GM23338 (cell line): Measurements from ENCODE around the gene NET1. TPM values are rescaled to one million over a fixed set of nuclear protein-coding genes. Genes with fewer than 3 reads are reported as not detected.
A peak's percentile ranks its signal among the peaks of the same experiment; 100 is the strongest.

Experiments used
- ATAC-seq: fragments of 200-7000 bp; cut with Tn5 transposase; 3 replicates; pipeline ENCODE4 v1.9.1; 2020
- DNase-seq: peaks from one replicate; pipeline ENCODE4 v3.0.0-alpha.2; 2015; ENCODE audit warnings: low spot score
- H2AFZ ChIP-seq: fragments of 200-600 bp; sonication (generic); 2 replicates; pipeline ENCODE4 v1.8.0; 2016; ENCODE audit warnings: antibody characterized with exemption, mild to moderate bottlenecking, moderate library complexity
- H3F3A ChIP-seq: fragments of 200-600 bp; sonication (generic); replicated peaks from 2 replicates; pipeline ENCODE4 v1.8.0; 2017; ENCODE audit warnings: antibody characterized with exemption, mixed run types, low read depth
- H3K27ac ChIP-seq: fragments of 200-600 bp; sonication (generic); 2 replicates; pipeline ENCODE4 v1.6.1; 2016; ENCODE audit warnings: low read depth
- H3K27me3 ChIP-seq: fragments of 200-600 bp; sonication (generic); 2 replicates; pipeline ENCODE4 v1.8.0; 2016; ENCODE audit warnings: mild to moderate bottlenecking, mixed run types, moderate library complexity; ENCODE audit not compliant: insufficient read depth
- H3K36me3 ChIP-seq: fragments of 200-600 bp; sonication (generic); 2 replicates; pipeline ENCODE4 v1.8.0; 2016; ENCODE audit warnings: mild to moderate bottlenecking; ENCODE audit not compliant: insufficient read depth
- H3K4me1 ChIP-seq: fragments of 200-600 bp; sonication (generic); 2 replicates; pipeline ENCODE4 v1.8.0; 2016; ENCODE audit warnings: mild to moderate bottlenecking, moderate library complexity; ENCODE audit not compliant: insufficient read depth
- H3K4me2 ChIP-seq: fragments of 200-600 bp; sonication (generic); 2 replicates; pipeline ENCODE4 v1.7.1; 2017; ENCODE audit warnings: mixed run types
- H3K4me3 ChIP-seq: fragments of 200-600 bp; sonication (generic); 2 replicates; pipeline ENCODE4 v1.6.1; 2016; ENCODE audit warnings: mixed run types
- H3K79me2 ChIP-seq: fragments of 200-600 bp; sonication (generic); replicated peaks from 2 replicates; pipeline ENCODE4 v1.8.0; 2017; ENCODE audit warnings: mild to moderate bottlenecking; ENCODE audit not compliant: insufficient read depth
- H3K9me2 ChIP-seq: fragments of 200-600 bp; sonication (generic); 2 replicates; pipeline ENCODE4 v1.8.0; 2017; ENCODE audit not compliant: insufficient read depth
- H4K20me1 ChIP-seq: fragments of 200-600 bp; sonication (generic); replicated peaks from 2 replicates; pipeline ENCODE4 v1.8.0; 2017; ENCODE audit warnings: mild to moderate bottlenecking; ENCODE audit not compliant: insufficient read depth
- H3K27ac Mint-ChIP-seq: 2 replicates; pipeline ENCODE4 v1.8.0; 2020; ENCODE audit warnings: inconsistent platforms, mild to moderate bottlenecking, moderate library complexity, mixed read lengths
- H3K27me3 Mint-ChIP-seq: 3 replicates; pipeline ENCODE4 v1.8.0; 2022; ENCODE audit warnings: low read depth, mild to moderate bottlenecking, moderate library complexity, mixed read lengths, inconsistent platforms; ENCODE audit not compliant: insufficient read depth, poor library complexity
- H3K36me3 Mint-ChIP-seq: 3 replicates; pipeline ENCODE4 v1.8.0; 2021; ENCODE audit warnings: low read depth, mild to moderate bottlenecking, inconsistent platforms, moderate library complexity, mixed read lengths
- H3K4me1 Mint-ChIP-seq: 3 replicates; pipeline ENCODE4 v1.8.0; 2020; ENCODE audit warnings: mild to moderate bottlenecking, inconsistent platforms, mixed read lengths
- H3K4me3 Mint-ChIP-seq: 3 replicates; pipeline ENCODE4 v1.8.0; 2021; ENCODE audit warnings: moderate library complexity, mild to moderate bottlenecking, inconsistent platforms, mixed read lengths
- H3K9me3 Mint-ChIP-seq: 3 replicates; pipeline ENCODE4 v1.8.0; 2020; ENCODE audit warnings: moderate library complexity, mild to moderate bottlenecking, inconsistent platforms, mixed read lengths
- CREB1 ChIP-seq: fragments of 250-450 bp; sonication (Bioruptor Pico); IDR thresholded peaks from 2 replicates; pipeline ENCODE4 v1.5.0; 2020; ENCODE audit warnings: low read depth, mild to moderate bottlenecking, moderate library complexity
- CTCF ChIP-seq, 2 experiments: fragments of 200-600 bp in 1 of 2; sonication (generic) in 1 of 2; conservative IDR thresholded peaks; 2 replicates each; pipeline versions ENCODE4 v1.5.1 to v1.6.1; 2016 to 2017; ENCODE audit warnings: antibody characterized with exemption in 2 of 2, low read depth in 2 of 2, mild to moderate bottlenecking in 2 of 2, moderate library complexity in 1 of 2
- EZH2 ChIP-seq: fragments of 200-600 bp; sonication (generic); IDR thresholded peaks from one replicate; pipeline ENCODE4 v1.8.0; 2017; ENCODE audit warnings: antibody characterized with exemption, mild to moderate bottlenecking, low read depth; ENCODE audit not compliant: unreplicated experiment
- EZH2phosphoT487 ChIP-seq: fragments of 200-600 bp; sonication (generic); IDR thresholded peaks from one replicate; pipeline ENCODE4 v1.8.1; 2018; ENCODE audit warnings: antibody characterized with exemption; ENCODE audit not compliant: unreplicated experiment
- JUNB ChIP-seq: IDR thresholded peaks from one replicate; pipeline ENCODE4 v1.6.1; 2016; ENCODE audit warnings: antibody characterized with exemption; ENCODE audit not compliant: unreplicated experiment
- NANOG ChIP-seq: IDR thresholded peaks from 2 replicates; pipeline ENCODE4 v1.6.1; 2016; ENCODE audit warnings: antibody characterized with exemption, borderline replicate concordance
- POLR2AphosphoS5 ChIP-seq: IDR thresholded peaks from 2 replicates; pipeline ENCODE4 v1.6.1; 2016; ENCODE audit warnings: antibody characterized with exemption, low read depth
- REST ChIP-seq: IDR thresholded peaks from one replicate; pipeline ENCODE4 v1.6.1; 2018; ENCODE audit warnings: antibody characterized with exemption; ENCODE audit not compliant: unreplicated experiment
- STAT1 ChIP-seq: IDR thresholded peaks from one replicate; pipeline ENCODE4 v1.6.1; 2016; ENCODE audit warnings: antibody characterized with exemption; ENCODE audit not compliant: unreplicated experiment
- ZNF114 ChIP-seq: fragments of 250-450 bp; sonication (Bioruptor Pico); IDR thresholded peaks from 2 replicates; pipeline ENCODE4 v1.5.0; 2020; ENCODE audit warnings: mild to moderate bottlenecking, moderate library complexity
- ZNF331 ChIP-seq: fragments of 250-450 bp; sonication (Bioruptor Pico); IDR thresholded peaks from 2 replicates; pipeline ENCODE4 v1.5.0; 2020; ENCODE audit warnings: low read depth, mild to moderate bottlenecking, moderate library complexity
- ZNF462 ChIP-seq: fragments of 250-450 bp; sonication (Bioruptor Pico); IDR thresholded peaks from 2 replicates; pipeline ENCODE4 v1.5.0; 2020; ENCODE audit warnings: mild to moderate bottlenecking, moderate library complexity
- polyA plus RNA-seq: library from polyadenylated mRNA; unstranded; fragments of >200 nt; fragmentation: Nextera tagmentation; extraction: Ambion mirVana; gene quantifications from 2 replicates; pipeline ENCODE4 v1.2.1, GENCODE V29; 2016
- total RNA-seq: library from RNA; depleted of rRNA; stranded (reverse); fragments of >200 nt; shearing (Covaris generic); gene quantifications from 2 replicates; pipeline ENCODE4 v1.2.3, GENCODE V29; 2014

NET1 gene
- total and polyA plus RNA-seq, 2 experiments from 2014 or later: 47.9 to 93.9 TPM

DNA sequence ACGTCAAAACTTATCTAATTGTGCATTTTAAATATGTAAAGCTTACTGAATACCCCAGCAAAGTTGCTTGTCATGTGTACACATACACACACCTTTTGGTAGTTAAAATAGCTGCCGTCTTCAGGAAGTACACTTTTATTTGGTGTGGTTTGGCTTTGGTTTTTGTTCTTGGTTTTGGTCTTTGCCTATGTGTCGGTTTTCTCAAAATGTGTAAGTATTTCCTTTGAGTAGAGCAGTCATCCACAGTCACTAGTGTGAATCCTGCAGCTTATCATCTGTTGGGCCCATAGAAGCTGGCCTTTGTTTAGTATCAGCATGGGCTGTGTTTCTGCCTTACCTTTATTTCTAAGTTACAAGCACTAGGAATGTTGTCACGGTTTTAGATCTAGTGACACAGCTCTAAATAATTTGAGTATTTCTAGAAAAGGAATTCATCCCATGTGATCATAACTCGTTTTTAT lies 35.3 kb downstream of the NET1 start (continued):
- no peak for TF ChIP-seq ZNF462 (CRISPR knock-in tag)
- TF ChIP-seq POLR2AphosphoS5: no peak
- no peak for TF ChIP-seq ZNF114 (CRISPR knock-in tag)
- no peak for TF ChIP-seq CREB1

DNA sequence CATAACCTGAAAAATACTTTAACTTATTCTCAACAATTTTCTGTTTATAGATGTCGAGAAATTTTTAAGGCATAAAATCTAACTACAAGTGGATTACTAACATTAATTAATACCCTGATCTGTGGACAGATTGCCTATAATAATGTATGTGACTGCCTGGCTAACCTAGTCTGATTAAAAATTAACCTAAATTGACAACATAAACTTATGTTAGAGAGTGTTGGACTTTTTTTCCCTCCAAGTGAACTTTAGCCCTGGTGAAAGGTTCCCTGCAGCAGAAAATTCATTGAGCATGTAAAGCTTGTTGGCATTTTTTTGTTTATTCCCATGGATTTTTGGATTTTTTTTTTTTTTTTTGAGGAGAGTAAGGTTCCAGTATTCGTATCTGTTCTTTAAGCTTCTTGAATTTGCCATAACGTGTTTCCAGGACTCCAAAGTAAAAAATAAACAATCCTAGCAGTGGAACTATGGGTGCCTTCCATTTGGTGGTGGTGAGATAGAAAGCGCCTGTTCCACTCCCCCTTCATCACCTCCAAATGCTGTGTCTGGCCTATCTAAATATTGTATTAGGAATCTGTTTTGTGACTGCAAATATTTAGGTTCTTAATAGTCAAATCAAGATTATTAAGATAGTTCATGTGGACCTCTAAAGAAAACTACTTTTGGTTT lies 36.1 kb downstream of the NET1 start:
- H3K4me3 ChIP-seq: peak overlapping the region; percentile 55
- H3K9me2 ChIP-seq: no peaks in the 10 kb centered on the region
- H3K9me3 Mint-ChIP-seq: no peaks in the 10 kb centered on the region
- H4K20me1 ChIP-seq: no peaks in the 10 kb centered on the region; the same call in 1 of the 2 replicates
- DNase-seq (no peak), ATAC-seq (no peak)
- no peak overlapping the region for H2AFZ ChIP-seq
- peak overlapping the region; percentile 30; the same call in 1 of the 2 replicates for H3K27ac Mint-ChIP-seq
- H3K36me3 ChIP-seq: peaks cover 14% of the 10 kb centered on the region
- H3K4me3 Mint-ChIP-seq: peak overlapping the region; percentile 84
- H3K79me2 ChIP-seq: peaks cover 60% of the 10 kb centered on the region
- no peaks in the 10 kb centered on the region for H3K27me3 Mint-ChIP-seq
- no peaks in the 10 kb centered on the region for H3F3A ChIP-seq
- H3K4me1 ChIP-seq: peaks cover 38% of the 10 kb centered on the region
- peak overlapping the region; percentile 70 for H3K4me2 ChIP-seq
- peaks cover 28% of the 10 kb centered on the region; the same call in 2 of the 3 replicates for H3K4me1 Mint-ChIP-seq
- no peak overlapping the region for H3K27ac ChIP-seq
- H3K27me3 ChIP-seq: no peaks in the 10 kb centered on the region
- peaks cover 18% of the 10 kb centered on the region for H3K36me3 Mint-ChIP-seq
- TF ChIP-seq CREB1: no peak
- no peak for TF ChIP-seq REST
- TF ChIP-seq ZNF114 (CRISPR knock-in tag): no peak
- TF ChIP-seq EZH2phosphoT487: no peak
- TF ChIP-seq JUNB: no peak
- TF ChIP-seq ZNF331 (CRISPR knock-in tag): no peak
- TF ChIP-seq POLR2AphosphoS5: no peak
- TF ChIP-seq NANOG: no peak
- TF ChIP-seq EZH2: no peak
- TF ChIP-seq CTCF (conservative IDR thresholded peaks at IDR 0.05; ENCODE audit: low read depth in 2 of 2): no peak
- no peak for TF ChIP-seq STAT1
